HL-60/S4 treated with phorbol 12-myristate 13-acetate at 8.2 ng/mL for 4 days and 3 days (cell line): ENCODE data around the gene HPRT1.

ENCODE experiments used
- in situ Hi-C: fragments of 300-500 bp; cut with MboI; formaldehyde crosslinking; loops from 2 replicates; pipeline ENCODE4 v1.15.0; 2022; ENCODE audit warnings: low sequenced_read_pairs

The HPRT1 gene

GRCh38 chrX:134541906-134542305 is 81.9 kb downstream of the HPRT1 start:
- in situ Hi-C loops: no loop called here

GRCh38 chrX:134542485-134542884 is 82.5 kb downstream of the HPRT1 start:
- in situ Hi-C loops: no loop called here

- in situ Hi-C loops: no loop called here
Observed at GRCh38 chrX:134543288-134543687, 83.3 kb downstream of the HPRT1 start.

- in situ Hi-C loops: no loop called here
Observed at GRCh38 chrX:134544135-134544512, 84.2 kb downstream of the HPRT1 start.

- in situ Hi-C loops: no loop called here
Observed at GRCh38 chrX:134544513-134545151, 84.7 kb downstream of the HPRT1 start.

GRCh38 chrX:134545510-134545909 is 85.5 kb downstream of the HPRT1 start:
- in situ Hi-C loops: no loop called here

- in situ Hi-C loops: no loop called here
Observed at GRCh38 chrX:134546187-134546586, 86.2 kb downstream of the HPRT1 start.

GRCh38 chrX:134547047-134547679 is 87.2 kb downstream of the HPRT1 start:
- in situ Hi-C loops: no loop called here

- in situ Hi-C loops: no loop called here
Observed at GRCh38 chrX:134548257-134549201, 88.6 kb downstream of the HPRT1 start.
